HG02852 (cell line): ENCODE results near the gene TRIM14.
"Not testable (repeated sequence)": the region's sequence is repeated elsewhere in the genome, so short reads cannot be mapped to it uniquely, and the experiment has no call there.

Experiments
- ATAC-seq: cut with Tn5 transposase; IDR thresholded peaks from one replicate; pipeline ENCODE4 v1.9.1; 2021; ENCODE audit warnings: mild to moderate bottlenecking, moderate library complexity; ENCODE audit not compliant: unreplicated experiment

TRIM14 gene

DNA sequence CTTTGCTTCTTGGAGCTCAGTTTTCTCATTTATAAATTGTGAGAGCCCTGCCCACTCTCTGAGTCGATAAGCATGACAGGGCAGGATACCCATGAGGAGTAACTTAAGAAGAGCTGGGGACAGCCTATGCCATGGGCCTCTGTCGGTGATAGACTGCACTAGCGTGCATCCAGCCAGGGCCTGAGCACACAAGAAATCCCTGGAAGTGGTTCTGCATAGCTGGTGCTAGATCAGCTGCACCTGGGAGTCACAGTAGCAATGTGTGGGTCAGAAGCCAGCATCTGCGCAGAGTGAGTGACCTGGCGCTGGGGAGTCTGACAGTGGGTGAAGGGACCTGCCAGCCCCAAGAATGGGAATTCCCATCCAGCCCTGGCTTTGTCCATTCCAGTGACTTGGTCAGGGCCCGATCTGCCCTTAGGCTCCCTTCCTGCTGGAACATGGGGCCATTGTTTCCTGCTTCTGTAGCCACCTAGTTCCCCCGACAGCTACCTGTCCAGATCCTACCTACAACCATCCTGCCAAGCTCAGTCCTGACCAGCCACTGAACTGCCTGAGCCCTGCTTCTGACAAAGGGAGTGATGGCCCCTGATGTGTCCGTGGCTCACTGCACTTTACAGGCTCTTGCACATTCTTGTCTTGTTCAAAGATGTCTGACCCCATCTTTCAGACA, 98.4 kb downstream of the TRIM14 start:
- no peak for ATAC-seq

DNA sequence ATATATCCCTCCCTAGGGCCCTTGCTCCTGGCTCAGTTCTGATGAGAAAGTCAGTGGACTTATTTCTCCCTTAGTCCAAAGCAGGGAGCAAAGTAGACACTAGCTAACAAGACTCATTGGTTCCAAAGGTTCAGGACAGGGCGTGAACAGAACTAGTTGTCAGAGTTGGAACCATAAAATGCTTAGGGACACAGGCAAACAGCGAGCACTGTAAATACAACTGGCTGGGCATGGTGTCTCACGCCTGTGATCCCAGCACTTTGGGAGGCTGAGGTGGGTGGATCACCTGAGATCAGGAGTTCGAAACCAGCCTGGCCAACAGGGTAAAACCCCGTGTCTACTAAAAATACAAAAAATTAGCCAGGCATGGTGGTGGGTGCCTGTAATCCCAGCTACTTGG, 99.2 kb downstream of the TRIM14 start:
- not testable (repeated sequence) for ATAC-seq
